HG03103 (cell line): ENCODE data around the gene SLC35F3.
"Not testable (repeated sequence)": the region's sequence is repeated elsewhere in the genome, so short reads cannot be mapped to it uniquely, and the experiment has no call there.

Source experiments
- ATAC-seq: cut with Tn5 transposase; IDR thresholded peaks from one replicate; pipeline ENCODE4 v1.9.1; 2021; ENCODE audit warnings: low read depth; ENCODE audit not compliant: unreplicated experiment

SLC35F3 gene

GRCh38 chr1:234134878-234135277 lies 230.4 kb downstream of the SLC35F3 start:
- no peak for ATAC-seq

DNA sequence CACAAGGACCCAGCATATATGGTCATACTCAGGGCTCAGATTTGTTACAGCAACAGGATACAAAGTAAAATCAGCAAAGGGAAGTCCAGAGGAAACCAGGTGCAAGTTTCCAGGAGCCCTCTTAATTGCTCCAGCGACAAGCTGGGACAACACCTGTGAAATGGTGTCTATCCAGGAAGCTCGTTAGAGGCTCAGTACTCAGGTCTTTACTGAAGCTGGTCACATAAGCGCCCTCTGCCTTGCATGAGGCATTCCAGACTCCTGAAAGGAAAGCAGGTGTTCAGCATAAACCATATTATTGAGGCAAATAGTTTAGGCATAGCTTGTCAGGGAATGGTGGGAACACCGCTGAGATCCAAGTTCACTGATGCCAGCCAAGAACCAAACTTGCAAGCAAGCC lies 231.0 kb downstream of the SLC35F3 start:
- no peak for ATAC-seq

GRCh38 chr1:234136073-234136472 lies 231.6 kb downstream of the SLC35F3 start:
- no peak for ATAC-seq

DNA sequence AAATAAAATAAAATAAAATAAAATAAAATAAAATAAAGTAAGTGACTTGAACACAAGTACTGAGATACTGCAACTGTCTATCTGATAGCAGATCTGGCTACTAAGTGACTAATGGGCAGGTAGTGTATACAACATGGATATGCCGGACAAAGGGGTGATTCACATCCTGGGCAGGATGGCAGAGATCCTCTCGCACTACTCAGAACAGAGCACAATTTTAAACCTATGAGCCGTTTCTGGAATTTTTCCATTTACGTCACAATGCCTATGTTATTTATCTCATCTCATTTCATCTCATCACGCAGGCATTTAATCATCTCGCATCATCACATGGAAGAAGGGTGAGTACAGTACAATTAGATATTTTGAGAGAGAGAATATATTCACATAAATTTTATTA lies 235.5 kb downstream of the SLC35F3 start:
- ATAC-seq = no peak

GRCh38 chr1:234140388-234140787 lies 235.9 kb downstream of the SLC35F3 start:
- ATAC-seq = no peak

DNA sequence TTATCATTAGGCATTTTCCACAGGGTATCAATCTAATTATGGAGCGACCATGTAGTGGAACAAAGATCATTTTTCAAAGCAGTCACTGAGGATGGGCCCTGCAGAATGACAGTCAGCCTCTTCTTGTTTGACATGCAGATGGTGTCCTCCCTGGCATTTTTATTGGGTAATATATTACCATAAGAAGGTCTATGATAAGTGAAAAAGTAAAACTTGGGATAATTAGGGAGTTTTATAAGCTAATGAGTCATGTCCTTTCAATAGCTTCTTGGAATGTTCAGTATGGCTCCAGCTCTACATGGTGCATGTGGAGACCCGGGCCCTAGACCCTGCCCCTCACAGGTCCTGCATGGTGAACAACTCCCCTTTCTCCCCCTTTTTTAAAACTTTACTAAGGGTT lies 236.5 kb downstream of the SLC35F3 start:
- no peak for ATAC-seq

- ATAC-seq = no peak
Observed at GRCh38 chr1:234143681-234144080, 239.2 kb downstream of the SLC35F3 start.

DNA sequence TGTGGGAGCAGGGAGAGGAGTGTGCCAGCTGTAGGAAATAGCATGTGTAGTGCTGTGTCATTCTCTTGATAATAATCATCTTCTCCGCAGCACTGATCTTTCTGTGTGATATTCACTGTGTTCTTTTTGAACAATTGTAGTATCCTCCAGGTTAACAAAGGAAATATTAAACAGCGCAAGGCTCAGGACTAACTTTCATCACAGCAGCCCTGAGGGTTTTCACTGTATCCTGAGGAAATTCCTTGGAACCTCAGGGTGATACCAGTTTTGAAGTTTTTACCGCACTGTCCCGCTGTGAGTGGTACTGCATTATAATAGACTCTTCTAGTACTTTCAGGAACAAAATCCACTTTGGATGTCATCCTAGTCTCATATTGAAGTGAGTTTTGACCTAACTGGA lies 240.4 kb downstream of the SLC35F3 start:
- ATAC-seq = no peak

DNA sequence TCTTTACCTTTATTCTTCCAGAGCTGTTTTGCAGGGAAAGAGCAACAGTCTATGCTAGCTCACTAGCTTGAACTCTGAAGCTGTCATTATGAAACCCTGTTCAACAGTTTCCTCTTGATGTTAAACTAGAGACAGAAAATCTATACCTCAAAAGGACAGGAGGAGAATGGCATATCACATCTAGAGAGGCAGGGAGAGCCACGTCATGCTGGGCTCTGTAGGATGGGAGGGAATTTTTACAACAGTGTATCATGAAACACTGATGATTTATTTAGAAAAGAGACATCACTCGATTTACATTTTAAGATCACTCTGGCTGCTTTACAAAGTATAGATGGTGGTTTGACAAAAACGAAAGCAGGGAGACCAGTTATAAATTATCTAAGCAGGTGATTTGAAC lies 243.9 kb downstream of the SLC35F3 start:
- no peak for ATAC-seq

- no peak for ATAC-seq
Observed at GRCh38 chr1:234148816-234149215, 244.3 kb downstream of the SLC35F3 start.

DNA sequence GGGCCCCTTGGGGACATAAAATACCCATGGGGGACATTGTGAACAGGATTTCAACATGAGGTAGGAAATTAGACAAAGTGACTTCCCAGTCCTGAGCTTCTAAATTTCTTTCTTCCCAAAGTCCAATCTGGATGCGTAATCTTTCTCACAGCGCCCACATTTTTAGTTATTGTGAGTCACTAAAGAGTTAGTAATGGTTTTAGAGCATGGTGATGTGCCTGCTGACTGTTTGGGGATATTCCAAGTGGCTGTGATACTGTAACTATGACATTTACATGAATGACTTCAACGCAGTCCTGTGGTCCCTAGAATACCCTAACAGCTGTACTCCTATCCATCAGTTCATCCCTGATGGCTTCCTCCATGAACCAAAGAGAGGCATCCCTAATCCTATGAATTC lies 244.7 kb downstream of the SLC35F3 start:
- no peak for ATAC-seq

DNA sequence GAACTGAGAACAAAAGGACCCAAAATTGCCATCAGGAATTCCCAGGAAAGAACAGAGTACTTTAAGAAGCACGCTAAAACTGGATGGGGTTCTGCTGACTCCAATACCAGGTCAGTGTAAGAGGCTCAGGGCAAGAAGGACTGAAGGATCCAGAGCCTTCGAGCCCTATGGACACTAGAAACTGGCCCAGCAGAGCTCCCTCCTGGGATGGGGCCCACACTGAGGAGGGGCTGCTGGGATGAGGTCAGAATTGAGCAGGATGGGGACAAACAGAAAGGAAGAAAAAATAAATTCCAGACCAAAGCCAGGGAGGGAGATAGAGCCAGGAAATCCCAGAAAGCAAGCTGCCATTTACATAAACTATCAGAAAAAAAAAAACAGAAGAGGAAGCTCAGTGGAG lies 246.4 kb downstream of the SLC35F3 start:
- no peak for ATAC-seq

- not testable (repeated sequence) for ATAC-seq
Observed at GRCh38 chr1:234152344-234152743, 247.9 kb downstream of the SLC35F3 start.

GRCh38 chr1:234154320-234155251 lies 250.1 kb downstream of the SLC35F3 start:
- no peak for ATAC-seq

DNA sequence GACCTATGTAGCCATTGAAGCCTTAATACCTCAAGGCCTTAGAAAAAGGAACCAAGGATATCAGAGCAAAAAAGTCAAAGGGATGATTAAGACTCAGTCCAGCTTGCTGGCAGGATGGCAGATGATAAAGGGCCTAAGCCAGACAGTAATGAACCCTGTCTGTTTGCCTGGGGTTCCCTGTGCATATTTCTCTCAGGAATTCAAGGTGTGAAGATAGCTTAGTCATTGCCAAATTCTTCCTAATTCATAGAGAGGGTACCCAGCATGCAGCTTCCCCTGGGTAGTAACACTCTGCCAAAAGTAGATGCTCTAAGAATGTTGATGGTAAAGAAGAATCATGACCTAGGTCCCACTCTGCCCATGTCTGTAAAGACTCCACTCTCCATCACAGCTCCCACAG lies 258.2 kb downstream of the SLC35F3 start:
- ATAC-seq = no peak

DNA sequence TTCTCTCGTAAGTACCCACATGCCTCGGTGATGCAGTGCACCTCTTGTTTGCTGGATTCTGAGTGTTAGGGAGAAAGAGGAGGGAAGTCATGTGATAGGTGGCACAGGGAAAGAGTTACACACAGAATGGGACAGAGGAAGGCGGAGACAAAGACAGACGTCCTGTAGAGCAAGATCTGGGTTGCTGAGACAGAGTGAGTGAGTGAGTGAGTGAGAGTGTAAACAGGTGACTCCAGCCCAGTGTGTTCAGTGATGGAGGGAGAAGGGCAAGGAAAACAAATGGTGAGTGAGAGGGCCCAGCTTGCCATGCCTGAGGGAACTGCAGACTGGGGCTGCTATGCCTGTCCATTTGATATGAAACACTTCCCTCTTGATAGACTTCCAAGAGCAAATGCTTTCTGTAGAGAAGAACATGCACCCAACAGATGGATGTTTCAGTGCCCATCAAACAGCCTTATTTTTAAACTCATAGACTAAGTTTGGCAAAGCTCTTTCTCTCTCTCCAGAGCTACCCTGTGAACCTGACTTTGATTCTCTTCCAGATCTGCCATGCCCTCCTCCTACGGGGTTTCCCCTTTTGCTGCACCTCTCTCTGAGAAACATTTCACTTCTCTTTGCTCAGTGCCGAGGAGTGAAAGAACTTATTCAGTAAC lies 258.9 kb downstream of the SLC35F3 start:
- no peak for ATAC-seq

DNA sequence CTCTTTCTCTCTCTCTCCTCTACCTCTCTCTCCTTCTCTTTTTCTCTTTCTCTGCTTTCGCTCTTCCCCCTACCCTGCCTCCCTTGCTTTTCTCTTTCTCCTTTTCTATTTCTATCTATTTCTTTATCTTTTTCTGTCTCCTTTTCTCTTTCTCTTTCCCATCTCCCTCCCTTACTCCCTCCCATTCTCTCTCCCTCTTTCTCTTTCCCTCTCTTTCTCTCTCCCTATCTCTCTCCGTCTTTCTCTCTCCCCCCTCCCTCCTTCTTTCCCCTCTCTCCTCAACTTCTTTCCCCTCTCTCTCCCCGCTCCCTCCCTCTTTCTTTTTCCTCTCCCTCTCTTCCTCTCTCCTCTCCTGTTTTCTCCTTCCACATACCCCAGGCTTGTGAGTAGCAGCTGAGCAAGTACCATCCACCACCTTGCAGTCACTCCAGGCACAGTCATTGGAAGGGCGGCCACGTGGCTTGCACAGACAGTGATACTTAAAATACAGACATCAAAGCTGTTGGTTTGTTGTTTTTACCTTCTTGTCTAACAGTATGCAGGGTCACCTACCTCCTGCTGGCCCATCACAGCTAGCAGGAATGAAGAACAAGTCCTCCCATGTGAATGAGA lies 259.7 kb downstream of the SLC35F3 start:
- ATAC-seq = no peak

GRCh38 chr1:234168061-234168724 lies 263.7 kb downstream of the SLC35F3 start:
- ATAC-seq = no peak

- ATAC-seq = no peak
Observed at GRCh38 chr1:234169161-234169849, 264.8 kb downstream of the SLC35F3 start.

DNA sequence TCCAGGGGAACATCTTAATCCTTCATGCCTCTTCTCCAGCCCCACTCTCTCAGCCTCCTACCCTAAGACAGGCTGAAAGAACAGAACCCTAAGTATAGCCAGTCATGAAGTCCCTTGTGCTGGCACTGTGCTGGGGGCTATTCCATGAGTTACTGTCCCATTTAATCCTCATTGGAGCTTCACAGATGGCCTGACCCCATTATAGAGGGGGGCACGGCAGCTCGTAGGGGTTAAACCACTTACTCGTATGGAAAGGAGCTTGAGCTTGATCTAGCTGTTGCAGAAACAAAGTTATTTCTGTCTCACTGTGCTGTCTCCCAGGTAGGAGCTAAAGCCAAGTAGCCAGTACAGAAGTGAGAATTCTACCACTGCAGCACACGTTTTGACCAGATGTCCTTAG lies 265.6 kb downstream of the SLC35F3 start:
- ATAC-seq = no peak
